ENCODE measurements around the gene KRTAP3-3.

The KRTAP3-3 gene

DNA sequence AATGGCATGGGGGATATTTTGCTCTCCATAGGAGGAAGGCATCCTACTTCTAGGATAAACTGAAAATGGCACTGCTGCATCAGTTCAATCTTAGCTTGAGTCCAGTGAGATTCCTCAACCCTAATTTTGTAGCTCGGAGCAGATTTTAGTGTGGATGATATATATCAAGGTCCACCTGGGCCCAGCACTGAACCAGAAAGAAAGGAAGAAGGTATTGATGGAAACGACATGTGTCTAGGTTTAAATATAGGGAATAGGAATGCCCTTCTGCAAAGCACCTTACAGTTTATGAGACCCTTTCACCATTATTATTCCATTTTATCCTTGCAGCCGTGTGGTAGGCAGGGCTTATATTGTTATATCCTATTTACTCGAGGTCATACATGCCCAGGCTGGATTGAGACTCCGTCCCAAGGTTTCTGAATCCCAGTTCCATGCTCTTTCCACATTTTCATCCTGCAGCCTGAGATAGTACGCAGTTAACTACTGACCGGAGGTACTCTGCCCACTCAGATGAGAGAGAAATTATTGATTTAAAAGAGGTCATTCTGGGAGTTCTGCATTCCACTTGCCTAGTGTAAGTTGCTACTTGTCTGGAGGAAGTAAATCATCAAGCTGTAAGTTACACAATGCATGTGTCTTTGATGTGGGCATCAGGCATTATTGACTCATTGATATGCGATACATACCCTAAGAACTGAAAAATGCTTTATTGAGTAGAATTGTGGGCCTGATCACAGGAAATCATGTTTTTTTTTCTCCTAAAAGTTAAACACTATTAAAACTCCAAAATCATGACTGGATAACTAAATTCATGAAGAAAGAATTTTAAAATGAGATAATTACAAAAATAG is 37.3 kb downstream of the KRTAP3-3 start:
- no peak for DNase-seq

DNA sequence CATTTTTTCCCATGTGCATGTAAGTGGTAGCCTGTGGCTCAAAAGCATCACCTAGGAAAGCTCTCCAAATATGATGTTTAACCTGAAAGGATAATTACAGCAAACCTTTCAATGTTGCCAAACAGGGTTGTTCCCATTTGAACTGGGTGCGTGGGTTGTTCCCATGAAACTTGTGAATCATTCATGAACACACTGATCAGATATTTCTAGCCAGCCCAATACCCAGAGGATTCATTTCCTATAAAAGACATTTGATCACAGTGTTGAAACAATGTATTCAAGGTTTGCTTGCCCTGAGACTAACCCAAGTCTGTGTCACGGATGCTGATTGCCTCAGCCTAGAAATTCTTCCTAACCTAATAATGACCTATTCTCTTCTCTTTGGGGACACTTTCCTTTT is 40.1 kb downstream of the KRTAP3-3 start:
- DNase-seq = no peak

DNA sequence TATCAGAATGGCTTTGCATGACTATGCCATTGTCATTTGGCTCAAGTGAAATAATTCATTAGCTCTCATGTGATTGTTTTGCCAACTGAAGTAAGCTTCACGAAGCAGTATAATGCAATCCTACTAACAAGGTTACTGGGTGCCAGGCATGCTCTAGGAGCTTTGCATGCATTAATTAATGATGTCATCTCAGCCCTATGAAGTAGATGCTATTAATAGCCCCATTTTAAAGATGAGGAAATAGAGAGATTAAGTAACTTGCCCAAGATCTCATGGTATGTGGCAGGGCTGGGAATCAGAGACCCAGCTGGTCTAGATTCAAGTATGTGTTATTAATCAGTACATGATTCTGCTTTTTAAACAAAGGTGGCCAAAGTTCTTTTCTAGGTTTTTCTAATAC is 41.3 kb downstream of the KRTAP3-3 start:
- DNase-seq = no peak

DNA sequence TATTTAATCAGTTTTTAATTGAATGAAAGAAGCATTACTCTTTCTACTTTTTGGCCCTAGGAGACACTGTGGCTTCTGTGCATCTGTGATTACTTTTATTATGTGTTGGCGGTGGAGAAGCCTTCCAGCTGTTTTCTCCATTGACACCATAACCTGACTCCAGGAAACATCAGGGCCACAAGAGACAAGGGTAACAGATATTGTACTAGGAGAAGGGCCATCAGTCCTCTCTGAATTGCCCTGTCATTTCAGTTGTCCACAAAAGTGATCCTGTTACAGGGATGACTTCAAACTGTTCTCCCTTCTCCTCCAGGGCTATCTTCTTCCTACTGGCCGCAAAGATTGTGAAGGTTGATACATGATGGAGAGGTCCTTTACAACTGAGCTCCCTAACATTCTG is 41.8 kb downstream of the KRTAP3-3 start:
- no peak for DNase-seq

DNA sequence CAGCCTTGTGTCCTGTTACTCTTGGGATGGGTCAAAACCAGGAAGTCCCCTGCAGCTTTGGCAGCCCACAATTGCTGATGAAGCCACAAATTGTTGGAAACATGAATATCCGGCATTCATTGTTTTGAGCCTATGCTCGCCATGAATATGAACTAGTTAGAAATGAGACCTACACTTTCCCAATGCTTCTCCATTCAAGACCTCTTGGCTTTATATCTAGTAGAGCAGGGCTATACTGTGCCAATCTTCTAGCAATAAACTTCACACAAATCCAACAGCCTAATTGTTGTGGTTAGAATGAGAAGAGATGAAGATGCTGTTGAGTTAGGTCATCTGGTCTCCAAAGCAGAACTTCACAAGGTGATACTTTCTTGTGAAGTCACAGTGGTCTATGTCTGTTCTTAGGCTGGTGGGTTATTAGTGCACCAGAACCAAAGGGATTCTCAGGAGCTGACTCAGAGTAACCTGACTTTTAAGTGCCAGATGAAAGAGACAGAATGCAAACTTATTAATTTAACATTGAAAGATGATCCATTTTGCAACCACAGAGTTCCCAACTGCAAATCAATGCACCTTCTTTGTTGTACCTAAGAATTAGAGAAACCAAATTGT is 42.8 kb downstream of the KRTAP3-3 start:
- no peak for DNase-seq

DNA sequence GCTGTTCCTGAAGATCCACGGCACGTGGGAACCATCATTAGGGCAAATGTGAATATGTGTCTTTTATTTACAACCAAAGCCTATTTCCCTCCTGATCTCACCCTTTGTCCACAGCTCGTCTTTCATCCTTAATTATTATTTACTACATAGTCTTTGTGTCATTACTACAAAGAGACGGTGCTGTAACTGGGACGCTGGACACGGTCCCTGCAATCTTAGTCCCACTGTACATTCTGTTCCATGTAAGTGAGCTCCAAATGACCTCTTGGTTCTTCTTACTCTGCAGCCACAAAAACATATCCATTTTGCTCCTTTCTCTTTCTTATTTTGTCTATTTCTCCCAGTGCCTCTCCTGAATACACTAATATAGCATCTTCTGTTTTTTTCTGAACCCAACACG is 43.8 kb downstream of the KRTAP3-3 start:
- no peak for DNase-seq

DNA sequence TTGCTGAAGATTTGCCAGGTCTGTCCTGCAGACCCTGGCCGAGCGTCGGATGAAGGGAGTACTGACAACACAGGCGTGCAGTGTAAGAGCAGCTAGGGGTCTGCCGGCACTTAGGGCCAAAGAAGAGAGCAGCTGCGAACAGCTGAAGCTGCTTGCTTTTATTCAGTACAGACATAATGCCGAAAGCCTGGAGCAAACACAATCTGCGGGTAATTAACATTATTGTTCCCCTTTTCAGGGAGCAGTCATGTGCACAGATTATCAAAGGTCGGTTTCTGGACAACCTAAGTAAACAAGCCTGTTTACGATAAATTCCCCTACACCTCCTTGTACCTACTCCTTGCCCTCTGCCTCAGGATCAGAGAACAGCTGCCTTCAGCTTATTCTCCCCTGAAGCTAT is 44.5 kb downstream of the KRTAP3-3 start:
- DNase-seq = no peak

DNA sequence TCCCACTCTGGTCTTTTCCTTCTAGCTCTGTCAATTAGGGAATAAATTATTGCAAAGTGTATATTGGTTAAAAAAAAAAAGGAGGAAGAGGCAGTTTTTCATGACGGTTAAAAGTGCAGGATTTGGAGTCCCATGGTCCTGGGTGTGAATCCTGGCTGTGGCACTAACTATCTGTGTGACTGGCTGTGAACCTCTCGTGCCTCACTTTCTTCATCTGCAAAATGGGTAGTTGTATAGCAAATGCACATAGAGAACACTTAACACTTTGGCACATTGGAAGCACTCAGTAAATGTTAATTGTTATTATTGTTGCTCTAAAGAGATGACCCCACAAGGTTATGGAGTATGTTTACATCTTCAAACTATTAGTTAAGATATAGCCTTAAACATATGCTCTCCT is 46.0 kb downstream of the KRTAP3-3 start:
- no peak for DNase-seq

DNA sequence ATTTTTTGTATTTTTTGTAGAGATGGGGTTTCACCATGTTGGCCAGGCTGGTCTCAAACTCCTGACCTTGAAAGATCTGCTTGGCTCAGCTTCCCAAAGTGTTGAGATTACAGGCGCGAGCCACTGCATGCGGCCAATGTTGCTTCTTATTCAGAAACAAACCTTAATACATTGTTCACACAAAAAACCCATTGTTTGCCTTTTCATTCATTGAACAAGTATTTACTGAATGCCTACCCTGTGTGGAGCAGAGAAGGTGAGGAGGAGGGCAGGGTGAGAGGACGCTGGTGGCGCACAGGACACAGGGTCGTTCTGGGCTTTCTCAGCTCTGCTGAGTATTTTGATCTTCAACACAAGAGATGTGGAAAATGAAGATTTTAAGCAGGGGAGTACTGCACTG is 48.5 kb downstream of the KRTAP3-3 start:
- no peak for DNase-seq

DNA sequence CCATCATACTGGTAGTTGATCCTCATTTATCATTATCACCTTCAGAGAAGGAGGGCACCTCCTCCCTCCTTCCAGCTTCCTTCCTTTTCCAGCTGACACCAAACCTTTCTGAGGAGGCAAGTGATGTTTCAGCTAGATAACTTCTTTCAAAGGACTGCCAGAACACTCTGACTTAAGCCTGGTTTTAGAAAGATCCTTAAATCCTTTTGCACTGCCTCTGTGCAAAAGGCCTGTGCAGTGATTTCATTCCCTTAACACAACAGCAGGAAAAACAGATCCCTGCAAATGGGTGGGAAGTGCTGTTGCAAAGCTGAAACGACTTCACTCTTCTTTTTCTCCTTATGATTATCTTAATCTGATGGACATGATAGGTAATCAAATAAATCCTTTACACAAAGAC is 49.4 kb downstream of the KRTAP3-3 start:
- DNase-seq = no peak
